ENCODE measurements around the gene CST6. TPM values are rescaled to one million over a fixed set of nuclear protein-coding genes. Genes with fewer than 3 reads are reported as not detected.
"Not testable (repeated sequence)": the region's sequence is repeated elsewhere in the genome, so short reads cannot be mapped to it uniquely, and the experiment has no call there.

The CST6 gene
- total RNA-seq, 4 donors from 2014 or later: 734 to 2,600 (median 1,315) TPM

- TF ChIP-seq CTCF (IDR thresholded peaks at IDR 0.05) (no peak), POLR2A (IDR thresholded peaks at IDR 0.05) (no peak)
- WGBS, 2 donors: 83 to 92% methylated on average over 13 of the region's 13 CpGs
Observed at GRCh38 chr11:66006134-66006890, 5.5 kb upstream of the CST6 start.

GRCh38 chr11:66006891-66007176 is 5.0 kb upstream of the CST6 start:
- TF ChIP-seq CTCF (IDR thresholded peaks at IDR 0.05) (no peak), POLR2A (IDR thresholded peaks at IDR 0.05) (no peak)
- H3K4me3 ChIP-seq (ENCODE audit: low read depth, poor library complexity, severe bottlenecking): no peak overlapping the region
- DNase-seq (ENCODE audit: low spot score in 2 of 2): no peak
- intact Hi-C loops (cut with DNase I; ENCODE audit: low total_unique reads): no loop called here
- WGBS, 2 donors: 60 to 74% methylated on average over 4 of the region's 4 CpGs

More at GRCh38 chr11:66006134-66006890, 5.5 kb upstream of the CST6 start:
- intact Hi-C loops (cut with DNase I; ENCODE audit: low total_unique reads): no loop called here
- DNase-seq (ENCODE audit: low spot score in 2 of 2): no peak
- no peak overlapping the region for H3K4me3 ChIP-seq (ENCODE audit: low read depth, poor library complexity, severe bottlenecking)

- intact Hi-C loops (cut with DNase I; ENCODE audit: low total_unique reads): no loop called here
- H3K4me3 ChIP-seq (ENCODE audit: low read depth, poor library complexity, severe bottlenecking): no peak overlapping the region
- WGBS, 2 donors: 69 to 70% methylated on average over 5 of the region's 5 CpGs
- DNase-seq (ENCODE audit: low spot score in 2 of 2): no peak
- TF ChIP-seq CTCF (IDR thresholded peaks at IDR 0.05): no peak
- no peak for TF ChIP-seq POLR2A (IDR thresholded peaks at IDR 0.05)
Observed at GRCh38 chr11:66007201-66007634, 4.6 kb upstream of the CST6 start.

GRCh38 chr11:66008095-66008467 is 3.7 kb upstream of the CST6 start:
- H3K4me3 ChIP-seq (ENCODE audit: low read depth, poor library complexity, severe bottlenecking): no peak overlapping the region
- intact Hi-C loops (cut with DNase I; ENCODE audit: low total_unique reads): no loop called here
- DNase-seq (ENCODE audit: low spot score in 2 of 2): no peak
- 81 to 82% methylated on average over 2 of the region's 2 CpGs for WGBS, 2 donors
- TF ChIP-seq CTCF (IDR thresholded peaks at IDR 0.05) (no peak), POLR2A (IDR thresholded peaks at IDR 0.05) (no peak)

- DNase-seq (ENCODE audit: low spot score in 2 of 2): no peak
- intact Hi-C loops (cut with DNase I; ENCODE audit: low total_unique reads): no loop called here
Observed at GRCh38 chr11:66008468-66009101, 3.2 kb upstream of the CST6 start.

DNA sequence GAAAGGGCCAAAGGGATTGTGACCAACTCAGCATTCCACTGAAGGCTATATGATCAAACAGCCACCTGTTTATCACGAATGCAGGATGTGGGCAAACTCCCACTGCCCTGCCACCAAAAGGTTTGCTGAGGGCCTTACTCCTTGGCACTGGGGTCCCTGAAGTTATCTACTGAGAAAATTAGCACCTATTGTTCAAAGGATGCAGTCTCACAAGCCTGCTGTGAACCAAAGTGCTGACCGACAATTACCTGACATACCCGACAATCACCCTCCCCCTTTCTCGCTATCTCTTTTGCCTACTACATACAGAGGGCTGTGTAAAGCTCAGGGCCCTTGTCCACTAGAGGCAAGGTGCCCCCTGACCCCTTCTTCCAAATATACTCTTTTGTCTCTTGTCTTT is 1.8 kb upstream of the CST6 start:
- H3K4me3 ChIP-seq (ENCODE audit: low read depth, poor library complexity, severe bottlenecking); intact Hi-C loops (cut with DNase I; ENCODE audit: low total_unique reads); DNase-seq (ENCODE audit: low spot score in 2 of 2): not testable (repeated sequence)
- WGBS, 2 donors: 72 to 82% methylated on average over 4 of the region's 4 CpGs

More at GRCh38 chr11:66008468-66009101, 3.2 kb upstream of the CST6 start:
- no peak for TF ChIP-seq CTCF (IDR thresholded peaks at IDR 0.05)
- TF ChIP-seq POLR2A (IDR thresholded peaks at IDR 0.05): no peak
- 47 to 48% methylated on average over 10 of the region's 10 CpGs for WGBS, 2 donors
- no peak overlapping the region for H3K4me3 ChIP-seq (ENCODE audit: low read depth, poor library complexity, severe bottlenecking)

Data from lower leg skin (tissue), 4 donors.